ENCODE results near the gene HSFX3. TPM values are rescaled to one million over a fixed set of nuclear protein-coding genes. Genes with fewer than 3 reads are reported as not detected.
"Not testable (repeated sequence)": the region's sequence is repeated elsewhere in the genome, so short reads cannot be mapped to it uniquely, and the experiment has no call there.

The HSFX3 gene
- total RNA-seq, 6 donors from 2014 or later = not detected

- TF ChIP-seq CTCF (IDR thresholded peaks at IDR 0.05) (peak in 1 of 6 experiments; percentile 7), EP300 (IDR thresholded peaks at IDR 0.05) (no peak), POLR2A (IDR thresholded peaks at IDR 0.05) (peak; percentile 60 to 96 (median 86)), POLR2AphosphoS5 (IDR thresholded peaks at IDR 0.05) (peak in 1 of 2 donors; percentile 82)
- Histone ChIP-seq H3K4me1 (peaks cover 0 to 7% (median 4%) of the 10 kb centered on the region in 4 donors), H3K36me3 (peaks cover 0 to 19% (median 0%) of the 10 kb centered on the region in 4 donors), H3K9me3 (no peaks in the 10 kb centered on the region), H3K27ac (peak within 1 kb of the TSS; percentile 87 to 93 (median 90)), H3K27me3 (no peaks in the 10 kb centered on the region), H3K4me3 (peak within 1 kb of the TSS; percentile 34 to 73 (median 65))
- 1 to 44% methylated on average over 15 to 44 of the region's 54 CpGs for WGBS, 2 donors
- DNase-seq = peak; percentile 92 to 94
- peak; percentile 91 to 96 for ATAC-seq (ENCODE audit: low FRiP score in 2 of 2)
These were observed 44.6 kb downstream of the HSFX3 start, which contains the start of gene IDS for GRCh38 chrX:149504915-149505651. Gene IDS, minus strand, starts transcription at chrX:149505306. Its CDS starts 169 bp downstream, at chrX:149505137.

- H3K27me3 ChIP-seq = no peaks in the 10 kb centered on the region
- H3K4me1 ChIP-seq = peaks cover 0 to 7% (median 4%) of the 10 kb centered on the region in 4 donors
- peak overlapping the region; percentile 34 to 73 (median 65) for H3K4me3 ChIP-seq
- no peaks in the 10 kb centered on the region for H3K9me3 ChIP-seq
- DNase-seq (peak in 1 of 2 donors; percentile 49), ATAC-seq (ENCODE audit: low FRiP score in 2 of 2) (peak; percentile 37 to 64)
- peak in 5 of 6 experiments; percentile 11 to 46 (median 13) for TF ChIP-seq CTCF (IDR thresholded peaks at IDR 0.05)
- no peak for TF ChIP-seq POLR2AphosphoS5 (IDR thresholded peaks at IDR 0.05)
- 36 to 54% methylated on average over 8 to 10 of the region's 10 CpGs for WGBS, 2 donors
- peaks cover 0 to 24% (median 0%) of the 10 kb centered on the region in 4 donors for H3K36me3 ChIP-seq
- H3K27ac ChIP-seq = peak overlapping the region; percentile 87 to 93 (median 90)
These were observed 45.4 kb downstream of the HSFX3 start for GRCh38 chrX:149504226-149504914.

- H3K27me3 ChIP-seq, H3K9me3 ChIP-seq, H3K4me1 ChIP-seq: not testable (repeated sequence)
- DNase-seq = peak; percentile 37 to 49
- peaks cover 0 to 24% (median 3%) of the 10 kb centered on the region in 4 donors for H3K36me3 ChIP-seq
- H3K4me3 ChIP-seq = peak overlapping the region in 2 of 4 donors; percentile 63 to 73
- peak; percentile 67 to 88 for ATAC-seq (ENCODE audit: low FRiP score in 2 of 2)
- WGBS, 2 donors = 74% methylated on average over 3 of the region's 10 CpGs; no CpG with 5 or more reads in 1 of the 2 donors
- H3K27ac ChIP-seq = peak overlapping the region in 2 of 4 donors; percentile 34 to 91
These were observed 46.3 kb downstream of the HSFX3 start for GRCh38 chrX:149503446-149503845.

GRCh38 chrX:149502923-149503322, 46.8 kb downstream of the HSFX3 start:
- WGBS, 2 donors = 65% methylated on average over 5 of the region's 5 CpGs; no CpG with 5 or more reads in 1 of the 2 donors
- not testable (repeated sequence) for ATAC-seq (ENCODE audit: low FRiP score in 2 of 2); H3K9me3 ChIP-seq; H3K27me3 ChIP-seq; DNase-seq; H3K4me1 ChIP-seq; H3K27ac ChIP-seq
- Histone ChIP-seq H3K36me3 (peaks cover 0 to 26% (median 4%) of the 10 kb centered on the region in 4 donors), H3K4me3 (peak overlapping the region in 1 of 4 donors; percentile 14)

GRCh38 chrX:149499766-149500165, 50.0 kb downstream of the HSFX3 start:
- ATAC-seq (ENCODE audit: low FRiP score in 2 of 2) (no peak), DNase-seq (no peak)
- H3K36me3 ChIP-seq = peaks cover 3 to 57% (median 21%) of the 10 kb centered on the region in 4 donors
- WGBS, 2 donors = 66 to 90% methylated on average over 5 of the region's 5 CpGs
- peaks cover 0 to 7% (median 2%) of the 10 kb centered on the region in 4 donors for H3K4me1 ChIP-seq
- no peak for TF ChIP-seq CTCF (IDR thresholded peaks at IDR 0.05)
- TF ChIP-seq POLR2A (IDR thresholded peaks at IDR 0.05) = no peak
- TF ChIP-seq EP300 (IDR thresholded peaks at IDR 0.05) = no peak
- no peak for TF ChIP-seq POLR2AphosphoS5 (IDR thresholded peaks at IDR 0.05)
- H3K27ac ChIP-seq = no peak overlapping the region
- H3K27me3 ChIP-seq = no peaks in the 10 kb centered on the region
- H3K4me3 ChIP-seq = no peak overlapping the region
- no peaks in the 10 kb centered on the region for H3K9me3 ChIP-seq

Measured in upper lobe of left lung (tissue), 6 donors.